Mesenteric fat pad (tissue), 1 donor: Measurements from ENCODE around the gene ARIH2. TPM values are rescaled to one million over a fixed set of nuclear protein-coding genes. Genes with fewer than 3 reads are reported as not detected.

Source experiments
- DNase-seq: peaks from one replicate; pipeline ENCODE4 v3.0.0-alpha.2; 2020; ENCODE audit warnings: low spot score
- total RNA-seq: library from RNA; stranded (reverse); fragmentation: NEBNext Ultra II Directional; extraction: Animal tissue kit (Norgen Biotek cat#: 25700); gene quantifications from one replicate; pipeline ENCODE4 v1.2.1, GENCODE V29; 2021
- donor health status: DM: yes; HTN: yes; CAD: no.

ARIH2 gene
- total RNA-seq, 1 donor from 2014 or later = 92.3 TPM

GRCh38 chr3:48928679-48929078, 10.0 kb downstream of the ARIH2 start:
- no peak for DNase-seq

GRCh38 chr3:48929358-48930035, 10.9 kb downstream of the ARIH2 start:
- no peak for DNase-seq

- no peak for DNase-seq
Observed at GRCh38 chr3:48930590-48930989, 11.9 kb downstream of the ARIH2 start.

- DNase-seq = no peak
Observed at GRCh38 chr3:48931944-48932580, 13.4 kb downstream of the ARIH2 start.

GRCh38 chr3:48934333-48934991, 15.8 kb downstream of the ARIH2 start:
- no peak for DNase-seq

- DNase-seq = no peak
Observed at GRCh38 chr3:48935530-48935929, 16.9 kb downstream of the ARIH2 start.

GRCh38 chr3:48938156-48938555, 19.5 kb downstream of the ARIH2 start:
- DNase-seq = no peak

- no peak for DNase-seq
Observed at GRCh38 chr3:48938689-48939088, 20.0 kb downstream of the ARIH2 start.

GRCh38 chr3:48945432-48945831, 26.8 kb downstream of the ARIH2 start:
- DNase-seq = no peak

GRCh38 chr3:48945891-48946549, 27.4 kb downstream of the ARIH2 start:
- no peak for DNase-seq

GRCh38 chr3:48949376-48949717, 30.7 kb downstream of the ARIH2 start:
- no peak for DNase-seq

- DNase-seq = no peak
Observed at GRCh38 chr3:48950051-48950450, 31.4 kb downstream of the ARIH2 start.

- no peak for DNase-seq
Observed at GRCh38 chr3:48951764-48952163, 33.1 kb downstream of the ARIH2 start.

GRCh38 chr3:48952510-48953118, 34.0 kb downstream of the ARIH2 start:
- DNase-seq = no peak

- no peak for DNase-seq
Observed at GRCh38 chr3:48957006-48957705, 38.5 kb downstream of the ARIH2 start.

- DNase-seq = no peak
Observed at GRCh38 chr3:48960841-48961413, 42.3 kb downstream of the ARIH2 start.

- no peak for DNase-seq
Observed at GRCh38 chr3:48962340-48962739, 43.7 kb downstream of the ARIH2 start.

- no peak for DNase-seq
Observed at GRCh38 chr3:48962939-48963338, 44.3 kb downstream of the ARIH2 start.

- DNase-seq = no peak
Observed at GRCh38 chr3:48963591-48963990, 44.9 kb downstream of the ARIH2 start.

- no peak for DNase-seq
Observed at GRCh38 chr3:48966367-48966766, 47.7 kb downstream of the ARIH2 start.

GRCh38 chr3:48966876-48967361, 48.3 kb downstream of the ARIH2 start:
- peak; percentile 18 for DNase-seq
